ENCODE results near the gene NFKBIB.

- peak; percentile 65 to 83 (median 72) for TF ChIP-seq POLR2AphosphoS5 (IDR thresholded peaks at IDR 0.05)
- no peak for TF ChIP-seq CTCF (IDR thresholded peaks at IDR 0.05)
- TF ChIP-seq EP300 (IDR thresholded peaks at IDR 0.05; ENCODE audit: low read depth): no peak
- peak; percentile 61 for TF ChIP-seq POLR2A (IDR thresholded peaks at IDR 0.05)
Measured at GRCh38 chr19:38930776-38931520, 31.2 kb downstream of the NFKBIB start, which contains the start of gene MRPS12.
